Measurements from ENCODE around the gene CORO2B.

DNA sequence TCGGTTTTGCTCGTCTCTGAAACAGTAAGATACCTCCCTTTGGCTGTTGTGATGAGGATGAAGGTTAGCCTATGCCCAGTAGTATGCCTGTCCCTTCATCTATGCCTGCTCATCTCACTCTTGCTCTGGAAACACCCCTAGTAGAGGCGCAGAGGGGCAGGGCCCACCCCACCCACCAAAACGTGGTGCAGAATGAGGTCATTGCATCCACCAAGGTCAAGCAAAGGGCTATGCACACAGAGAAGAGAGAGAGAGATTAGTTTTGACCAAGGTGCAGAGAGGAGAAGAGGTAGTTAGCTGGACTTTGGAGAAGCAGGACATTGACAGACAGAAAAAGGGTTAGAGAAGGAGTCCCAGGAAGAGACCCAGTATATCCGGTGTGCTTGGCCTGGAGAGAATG, 119.9 kb downstream of the CORO2B start:
- TF ChIP-seq EP300 (IDR thresholded peaks at IDR 0.05): no peak
- TF ChIP-seq, protein P1, sequence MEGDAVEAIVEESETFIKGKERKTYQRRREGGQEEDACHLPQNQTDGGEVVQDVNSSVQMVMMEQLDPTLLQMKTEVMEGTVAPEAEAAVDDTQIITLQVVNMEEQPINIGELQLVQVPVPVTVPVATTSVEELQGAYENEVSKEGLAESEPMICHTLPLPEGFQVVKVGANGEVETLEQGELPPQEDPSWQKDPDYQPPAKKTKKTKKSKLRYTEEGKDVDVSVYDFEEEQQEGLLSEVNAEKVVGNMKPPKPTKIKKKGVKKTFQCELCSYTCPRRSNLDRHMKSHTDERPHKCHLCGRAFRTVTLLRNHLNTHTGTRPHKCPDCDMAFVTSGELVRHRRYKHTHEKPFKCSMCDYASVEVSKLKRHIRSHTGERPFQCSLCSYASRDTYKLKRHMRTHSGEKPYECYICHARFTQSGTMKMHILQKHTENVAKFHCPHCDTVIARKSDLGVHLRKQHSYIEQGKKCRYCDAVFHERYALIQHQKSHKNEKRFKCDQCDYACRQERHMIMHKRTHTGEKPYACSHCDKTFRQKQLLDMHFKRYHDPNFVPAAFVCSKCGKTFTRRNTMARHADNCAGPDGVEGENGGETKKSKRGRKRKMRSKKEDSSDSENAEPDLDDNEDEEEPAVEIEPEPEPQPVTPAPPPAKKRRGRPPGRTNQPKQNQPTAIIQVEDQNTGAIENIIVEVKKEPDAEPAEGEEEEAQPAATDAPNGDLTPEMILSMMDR (IDR thresholded peaks at IDR 0.05): no peak

Measured in ovary (tissue), 3 donors.